Measurements from ENCODE around the gene PDCD2L. TPM values are rescaled to one million over a fixed set of nuclear protein-coding genes. Genes with fewer than 3 reads are reported as not detected.

Gene PDCD2L
- polyA plus RNA-seq, 1 of the 3 experiments (the other 2 are of a cell fraction): 20.8 TPM

GRCh38 chr19:34452723-34453122 is 48.5 kb downstream of the PDCD2L start (continued):
- TF ChIP-seq CTCF (IDR thresholded peaks at IDR 0.05): no peak
- TF ChIP-seq, protein P1, sequence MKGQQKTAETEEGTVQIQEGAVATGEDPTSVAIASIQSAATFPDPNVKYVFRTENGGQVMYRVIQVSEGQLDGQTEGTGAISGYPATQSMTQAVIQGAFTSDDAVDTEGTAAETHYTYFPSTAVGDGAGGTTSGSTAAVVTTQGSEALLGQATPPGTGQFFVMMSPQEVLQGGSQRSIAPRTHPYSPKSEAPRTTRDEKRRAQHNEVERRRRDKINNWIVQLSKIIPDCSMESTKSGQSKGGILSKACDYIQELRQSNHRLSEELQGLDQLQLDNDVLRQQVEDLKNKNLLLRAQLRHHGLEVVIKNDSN (IDR thresholded peaks at IDR 0.05; ENCODE audit: borderline replicate concordance, low read depth): no peak
- no peak for TF ChIP-seq RXRA (IDR thresholded peaks at IDR 0.05; ENCODE audit: borderline replicate concordance, low read depth)

GRCh38 chr19:34454091-34454490 is 49.9 kb downstream of the PDCD2L start:
- Histone ChIP-seq H3K79me2 (ENCODE audit: insufficient read depth) (peaks cover 71% of the 10 kb centered on the region), H3K27ac (ENCODE audit: low read depth in 2 of 2, low read length in 1 of 2) (no peak overlapping the region), H2AFZ (ENCODE audit: low read depth) (no peak overlapping the region), H4K20me1 (ENCODE audit: insufficient read depth) (peaks cover 9% of the 10 kb centered on the region; the same call in 1 of the 2 replicates), H3F3A (replicated peaks; ENCODE audit: insufficient read depth) (peaks cover 11% of the 10 kb centered on the region), H3K9me3 (no peaks in the 10 kb centered on the region), H3K27me3 (ENCODE audit: insufficient read depth) (no peaks in the 10 kb centered on the region), H3K9me2 (no peaks in the 10 kb centered on the region), H3K4me3 (ENCODE audit: low read depth in 2 of 2, low read length in 1 of 2) (no peak overlapping the region), H3K9ac (no peak overlapping the region), H3K36me3 (replicated peaks in 1 of 2; ENCODE audit: control insufficient read depth in 1 of 2, insufficient read depth in 2 of 2, low read length in 1 of 2) (peaks cover 70 to 78% of the 10 kb centered on the region in 2 experiments), H3K4me2 (no peak overlapping the region), H3K4me1 (ENCODE audit: control insufficient read depth in 1 of 2, insufficient read depth in 2 of 2, low read depth in 1 of 2, low read length in 1 of 2) (peaks cover 2 to 6% of the 10 kb centered on the region in 2 experiments; a peak in 2 of 4 replicates)
- DNase-seq: no peak
- 93% methylated on average over 2 of the region's 2 CpGs for WGBS (ENCODE audit: low lambda C conversion rate)
- TF ChIP-seq MEF2A (IDR thresholded peaks at IDR 0.05; ENCODE audit: borderline replicate concordance, low read depth) (no peak), RFX5 (IDR thresholded peaks at IDR 0.05; ENCODE audit: low read length) (no peak), RXRA (IDR thresholded peaks at IDR 0.05; ENCODE audit: borderline replicate concordance, low read depth) (no peak), SIN3A (IDR thresholded peaks at IDR 0.05; ENCODE audit: borderline replicate concordance, low read depth, low read length) (no peak)
- POLR2A ChIA-PET: no interaction called here
- CTCF ChIA-PET: no interaction called here

GRCh38 chr19:34454685-34455084 is 50.5 kb downstream of the PDCD2L start:
- Histone ChIP-seq H3K27ac (ENCODE audit: low read depth in 2 of 2, low read length in 1 of 2) (no peak overlapping the region), H3K79me2 (ENCODE audit: insufficient read depth) (peaks cover 75% of the 10 kb centered on the region), H3K9me3 (no peaks in the 10 kb centered on the region), H3K9ac (no peak overlapping the region), H3F3A (replicated peaks; ENCODE audit: insufficient read depth) (peaks cover 9% of the 10 kb centered on the region), H2AFZ (ENCODE audit: low read depth) (no peak overlapping the region), H3K36me3 (replicated peaks in 1 of 2; ENCODE audit: control insufficient read depth in 1 of 2, insufficient read depth in 2 of 2, low read length in 1 of 2) (peaks cover 70 to 78% of the 10 kb centered on the region in 2 experiments), H3K4me1 (ENCODE audit: control insufficient read depth in 1 of 2, insufficient read depth in 2 of 2, low read depth in 1 of 2, low read length in 1 of 2) (peaks cover 2 to 6% of the 10 kb centered on the region in 2 experiments; a peak in 2 of 4 replicates), H4K20me1 (ENCODE audit: insufficient read depth) (peaks cover 9% of the 10 kb centered on the region; the same call in 1 of the 2 replicates), H3K9me2 (no peaks in the 10 kb centered on the region), H3K4me2 (no peak overlapping the region), H3K27me3 (ENCODE audit: insufficient read depth) (no peaks in the 10 kb centered on the region), H3K4me3 (ENCODE audit: low read depth in 2 of 2, low read length in 1 of 2) (no peak overlapping the region)
- ChIA-PET POLR2A (no interaction called here), CTCF (no interaction called here)
- DNase-seq: no peak
- WGBS (ENCODE audit: low lambda C conversion rate): 94% methylated on average over 3 of the region's 3 CpGs
- TF ChIP-seq NRF1 (IDR thresholded peaks at IDR 0.05; ENCODE audit: low read depth, low read length): no peak
- TF ChIP-seq SMC3 (IDR thresholded peaks at IDR 0.05; ENCODE audit: low read depth, low read length): no peak
- no peak for TF ChIP-seq GABPA (IDR thresholded peaks at IDR 0.05; ENCODE audit: low read depth)
- no peak for TF ChIP-seq FOXM1 (IDR thresholded peaks at IDR 0.05; ENCODE audit: low read depth)
- TF ChIP-seq, protein P2, sequence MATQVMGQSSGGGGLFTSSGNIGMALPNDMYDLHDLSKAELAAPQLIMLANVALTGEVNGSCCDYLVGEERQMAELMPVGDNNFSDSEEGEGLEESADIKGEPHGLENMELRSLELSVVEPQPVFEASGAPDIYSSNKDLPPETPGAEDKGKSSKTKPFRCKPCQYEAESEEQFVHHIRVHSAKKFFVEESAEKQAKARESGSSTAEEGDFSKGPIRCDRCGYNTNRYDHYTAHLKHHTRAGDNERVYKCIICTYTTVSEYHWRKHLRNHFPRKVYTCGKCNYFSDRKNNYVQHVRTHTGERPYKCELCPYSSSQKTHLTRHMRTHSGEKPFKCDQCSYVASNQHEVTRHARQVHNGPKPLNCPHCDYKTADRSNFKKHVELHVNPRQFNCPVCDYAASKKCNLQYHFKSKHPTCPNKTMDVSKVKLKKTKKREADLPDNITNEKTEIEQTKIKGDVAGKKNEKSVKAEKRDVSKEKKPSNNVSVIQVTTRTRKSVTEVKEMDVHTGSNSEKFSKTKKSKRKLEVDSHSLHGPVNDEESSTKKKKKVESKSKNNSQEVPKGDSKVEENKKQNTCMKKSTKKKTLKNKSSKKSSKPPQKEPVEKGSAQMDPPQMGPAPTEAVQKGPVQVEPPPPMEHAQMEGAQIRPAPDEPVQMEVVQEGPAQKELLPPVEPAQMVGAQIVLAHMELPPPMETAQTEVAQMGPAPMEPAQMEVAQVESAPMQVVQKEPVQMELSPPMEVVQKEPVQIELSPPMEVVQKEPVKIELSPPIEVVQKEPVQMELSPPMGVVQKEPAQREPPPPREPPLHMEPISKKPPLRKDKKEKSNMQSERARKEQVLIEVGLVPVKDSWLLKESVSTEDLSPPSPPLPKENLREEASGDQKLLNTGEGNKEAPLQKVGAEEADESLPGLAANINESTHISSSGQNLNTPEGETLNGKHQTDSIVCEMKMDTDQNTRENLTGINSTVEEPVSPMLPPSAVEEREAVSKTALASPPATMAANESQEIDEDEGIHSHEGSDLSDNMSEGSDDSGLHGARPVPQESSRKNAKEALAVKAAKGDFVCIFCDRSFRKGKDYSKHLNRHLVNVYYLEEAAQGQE (IDR thresholded peaks at IDR 0.05; ENCODE audit: low read depth, low read length): no peak
- no peak for TF ChIP-seq ELF1 (IDR thresholded peaks at IDR 0.05)
- TF ChIP-seq FOXJ3 (CRISPR knock-in tag; IDR thresholded peaks at IDR 0.05): no peak
- no peak for TF ChIP-seq GATA2 (CRISPR knock-in tag; IDR thresholded peaks at IDR 0.05)
- TF ChIP-seq EP300 (IDR thresholded peaks at IDR 0.05; ENCODE audit: borderline replicate concordance in 1 of 2, low read depth in 1 of 2, low read length in 1 of 2): no peak
- TF ChIP-seq CTCF (IDR thresholded peaks at IDR 0.05): no peak
- TF ChIP-seq JUND (IDR thresholded peaks at IDR 0.05): no peak
- no peak for TF ChIP-seq CHD2 (IDR thresholded peaks at IDR 0.05; ENCODE audit: low read length, partially characterized antibody)

All from SK-N-SH (cell line).